Vagina (tissue), 2 donors: ENCODE results near the gene EXOC6B. TPM values are rescaled to one million over a fixed set of nuclear protein-coding genes. Genes with fewer than 3 reads are reported as not detected.

Source experiments
- DNase-seq, 2 donors: peaks; one replicate each; pipeline ENCODE4 v3.0.0-alpha.2; 2017; ENCODE audit errors: extremely low spot score in 2 of 2
- H3K27ac ChIP-seq: fragments of 200-600 bp; sonication (generic); one replicate; pipeline ENCODE4 v1.5.1; 2019
- H3K27me3 ChIP-seq: fragments of 200-600 bp; sonication (generic); one replicate; pipeline ENCODE4 v1.5.1; 2019
- H3K36me3 ChIP-seq, 2 donors: fragments of 200-600 bp; sonication (generic); one replicate each; pipeline ENCODE4 v1.5.1; 2017 to 2019
- H3K4me1 ChIP-seq: fragments of 200-600 bp; sonication (generic); one replicate; pipeline ENCODE4 v1.5.1; 2019
- H3K4me3 ChIP-seq, 2 donors: fragments of 200-600 bp; sonication (generic); 1 replicate in 1 of 2; 2 replicates in 1 of 2; pipeline ENCODE4 v1.5.1; 2016 to 2019
- H3K9me3 ChIP-seq: fragments of 200-600 bp; sonication (generic); one replicate; pipeline ENCODE4 v1.5.1; 2019
- POLR2A ChIP-seq, 2 donors: fragments of 450-650 bp; IDR thresholded peaks; one replicate each; pipeline ENCODE4 v1.6.1; 2017; ENCODE audit warnings: antibody characterized with exemption in 2 of 2, mild to moderate bottlenecking in 2 of 2, moderate library complexity in 2 of 2
- POLR2AphosphoS5 ChIP-seq, 2 donors: sonication (generic); formaldehyde crosslinking; IDR thresholded peaks; one replicate each; pipeline ENCODE4 v1.9.0; 2017; ENCODE audit warnings: antibody characterized with exemption in 2 of 2, mild to moderate bottlenecking in 2 of 2, low read depth in 1 of 2; ENCODE audit not compliant: insufficient read depth in 1 of 2
- intact Hi-C: fragments of 100-400 bp; cut with DNase I; formaldehyde crosslinking; loops from one replicate; pipeline ENCODE4 v1.15.1; 2023
- total RNA-seq: library from RNA; depleted of rRNA; stranded (reverse); fragments of >200 nt; gene quantifications from one replicate; pipeline ENCODE4 v1.2.3, GENCODE V29; 2016
- TF ChIP-seq, protein P1 (sequence below), 3 experiments: fragments of 450-650 bp in 2 of 3; fragments of 200-600 bp in 1 of 3; sonication (generic) in 1 of 3; IDR thresholded peaks; one replicate each; pipeline ENCODE4 v1.5.1; 2017 to 2019; ENCODE audit warnings: antibody characterized with exemption in 3 of 3, mild to moderate bottlenecking in 2 of 3, moderate library complexity in 2 of 3

Gene EXOC6B
- total RNA-seq, 1 donor from 2014 or later = 41.5 TPM

DNA sequence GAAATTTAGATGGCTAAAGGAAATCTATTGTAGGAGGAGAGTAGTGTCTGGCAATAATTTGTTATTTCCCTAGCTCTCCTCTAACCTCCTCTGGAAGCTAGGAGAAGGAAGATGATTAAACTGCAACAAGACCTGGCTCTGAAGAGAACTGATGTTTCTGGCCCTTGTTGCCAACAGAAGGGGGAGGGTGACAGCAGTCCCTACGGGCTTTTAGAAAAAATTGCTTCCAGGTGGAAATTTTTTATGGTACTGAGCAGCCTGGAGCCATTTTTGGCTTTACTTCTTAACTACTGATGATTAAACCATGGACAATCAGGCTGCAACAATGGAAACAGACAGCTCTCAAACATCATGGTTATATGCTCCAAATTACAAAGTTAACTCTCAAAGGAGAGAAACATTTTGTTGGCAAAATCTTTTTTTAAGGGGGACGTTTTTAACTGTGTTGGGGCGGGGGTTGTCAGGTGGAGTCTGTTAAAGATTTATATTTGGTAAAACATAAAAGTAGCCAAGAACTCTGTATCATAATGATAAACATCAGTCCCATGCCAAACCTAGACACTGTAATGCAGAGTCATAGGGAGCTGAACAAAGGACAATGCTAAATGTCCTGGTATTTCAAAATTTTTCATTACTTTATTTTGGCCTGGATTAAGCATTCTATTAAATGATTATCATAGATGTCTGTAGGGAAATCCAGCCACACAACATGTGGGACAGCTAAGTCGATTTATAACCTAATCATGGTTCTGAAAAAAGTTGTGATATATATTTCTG is 70.0 kb downstream of the EXOC6B start:
- TF ChIP-seq POLR2AphosphoS5 (IDR thresholded peaks at IDR 0.05; ENCODE audit: insufficient read depth in 1 of 2, low read depth in 1 of 2) (no peak), POLR2A (IDR thresholded peaks at IDR 0.05) (no peak)
- TF ChIP-seq, protein P1, sequence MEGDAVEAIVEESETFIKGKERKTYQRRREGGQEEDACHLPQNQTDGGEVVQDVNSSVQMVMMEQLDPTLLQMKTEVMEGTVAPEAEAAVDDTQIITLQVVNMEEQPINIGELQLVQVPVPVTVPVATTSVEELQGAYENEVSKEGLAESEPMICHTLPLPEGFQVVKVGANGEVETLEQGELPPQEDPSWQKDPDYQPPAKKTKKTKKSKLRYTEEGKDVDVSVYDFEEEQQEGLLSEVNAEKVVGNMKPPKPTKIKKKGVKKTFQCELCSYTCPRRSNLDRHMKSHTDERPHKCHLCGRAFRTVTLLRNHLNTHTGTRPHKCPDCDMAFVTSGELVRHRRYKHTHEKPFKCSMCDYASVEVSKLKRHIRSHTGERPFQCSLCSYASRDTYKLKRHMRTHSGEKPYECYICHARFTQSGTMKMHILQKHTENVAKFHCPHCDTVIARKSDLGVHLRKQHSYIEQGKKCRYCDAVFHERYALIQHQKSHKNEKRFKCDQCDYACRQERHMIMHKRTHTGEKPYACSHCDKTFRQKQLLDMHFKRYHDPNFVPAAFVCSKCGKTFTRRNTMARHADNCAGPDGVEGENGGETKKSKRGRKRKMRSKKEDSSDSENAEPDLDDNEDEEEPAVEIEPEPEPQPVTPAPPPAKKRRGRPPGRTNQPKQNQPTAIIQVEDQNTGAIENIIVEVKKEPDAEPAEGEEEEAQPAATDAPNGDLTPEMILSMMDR (IDR thresholded peaks at IDR 0.05) = no peak
- intact Hi-C loops = no loop called here

DNA sequence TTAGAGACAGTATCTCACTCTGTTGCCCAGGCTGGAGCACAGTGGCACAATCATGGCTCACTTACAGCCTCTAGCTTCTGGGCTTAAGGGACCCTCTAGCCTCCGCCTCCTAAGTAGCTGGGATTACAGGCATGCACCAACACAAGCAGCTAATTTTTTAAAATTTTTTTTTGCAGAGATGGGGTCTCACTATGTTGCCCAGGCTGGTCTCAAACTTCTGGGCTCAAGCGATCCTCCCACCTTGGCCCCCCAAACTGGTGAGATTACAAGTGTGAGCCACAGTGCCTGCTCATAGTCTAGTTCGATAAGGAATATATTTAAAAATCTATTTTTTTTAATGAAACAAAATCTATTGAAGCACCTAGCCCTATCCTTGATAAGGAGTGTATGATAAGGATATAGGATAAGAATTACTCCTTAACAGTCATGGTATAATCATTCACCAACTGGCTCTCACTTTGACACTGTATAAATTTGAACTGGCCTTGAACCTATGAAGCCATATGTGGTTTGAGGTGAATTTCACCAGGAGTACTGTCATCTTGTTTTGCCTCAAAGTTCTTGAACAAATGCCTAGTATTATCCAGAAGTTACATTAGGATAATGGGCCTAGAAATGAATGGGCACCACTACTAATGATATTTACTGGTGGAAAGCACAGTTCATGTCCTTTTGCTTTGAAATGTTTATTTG is 71.1 kb downstream of the EXOC6B start:
- no peak overlapping the region for H3K27ac ChIP-seq
- no peak overlapping the region for H3K4me3 ChIP-seq
- H3K4me1 ChIP-seq = peaks cover 5% of the 10 kb centered on the region
- H3K36me3 ChIP-seq = no peaks in the 10 kb centered on the region
- TF ChIP-seq, protein P1 (IDR thresholded peaks at IDR 0.05) = no peak
- TF ChIP-seq POLR2A (IDR thresholded peaks at IDR 0.05) (no peak), POLR2AphosphoS5 (IDR thresholded peaks at IDR 0.05; ENCODE audit: insufficient read depth in 1 of 2, low read depth in 1 of 2) (no peak)
- intact Hi-C loops = no loop called here
- H3K9me3 ChIP-seq = no peaks in the 10 kb centered on the region
- no peaks in the 10 kb centered on the region for H3K27me3 ChIP-seq
- no peak for DNase-seq

More for the DNA sequence above, 70.0 kb downstream of the EXOC6B start:
- Histone ChIP-seq H3K9me3 (no peaks in the 10 kb centered on the region), H3K4me3 (no peak overlapping the region), H3K4me1 (peaks cover 5% of the 10 kb centered on the region), H3K36me3 (no peaks in the 10 kb centered on the region), H3K27ac (no peak overlapping the region), H3K27me3 (no peaks in the 10 kb centered on the region)
- no peak for DNase-seq

DNA sequence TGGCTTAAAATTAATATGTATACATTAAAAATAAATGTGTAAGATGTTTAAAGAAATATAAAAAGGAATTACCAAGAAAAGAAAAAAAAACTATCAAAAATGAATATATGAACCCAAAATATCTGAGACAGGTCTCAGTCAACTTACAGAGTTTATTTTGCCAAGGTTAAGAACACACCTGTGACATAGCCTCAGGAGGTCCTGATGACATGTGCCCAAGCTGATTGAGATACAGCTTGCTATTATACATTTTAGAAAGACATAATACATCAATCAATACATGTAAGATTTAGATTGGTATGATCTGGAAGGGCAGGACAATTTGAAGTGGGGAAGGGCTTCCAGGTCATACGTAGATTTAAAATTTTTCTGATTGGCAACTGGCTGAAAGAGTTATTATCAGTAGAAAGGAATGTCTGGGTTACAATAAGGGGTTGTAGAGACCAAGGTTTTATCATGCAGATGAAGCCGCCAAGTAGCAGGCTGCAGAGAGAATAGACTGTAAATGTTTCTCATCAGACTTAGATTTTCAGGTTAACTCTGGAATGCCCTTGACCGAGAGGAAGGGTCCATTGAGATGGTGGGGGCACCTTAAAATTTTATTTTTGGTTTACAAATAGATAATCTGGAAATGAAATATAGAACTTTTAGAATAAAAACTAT is 74.7 kb downstream of the EXOC6B start:
- H3K9me3 ChIP-seq = no peaks in the 10 kb centered on the region
- H3K27ac ChIP-seq = no peak overlapping the region
- H3K27me3 ChIP-seq = no peaks in the 10 kb centered on the region
- DNase-seq = no peak
- no peaks in the 10 kb centered on the region for H3K36me3 ChIP-seq
- intact Hi-C loops = no loop called here
- H3K4me1 ChIP-seq = peaks cover 15% of the 10 kb centered on the region
- TF ChIP-seq, protein P1 (IDR thresholded peaks at IDR 0.05) = no peak
- TF ChIP-seq POLR2AphosphoS5 (IDR thresholded peaks at IDR 0.05; ENCODE audit: insufficient read depth in 1 of 2, low read depth in 1 of 2) = no peak
- no peak for TF ChIP-seq POLR2A (IDR thresholded peaks at IDR 0.05)
- H3K4me3 ChIP-seq = no peak overlapping the region

DNA sequence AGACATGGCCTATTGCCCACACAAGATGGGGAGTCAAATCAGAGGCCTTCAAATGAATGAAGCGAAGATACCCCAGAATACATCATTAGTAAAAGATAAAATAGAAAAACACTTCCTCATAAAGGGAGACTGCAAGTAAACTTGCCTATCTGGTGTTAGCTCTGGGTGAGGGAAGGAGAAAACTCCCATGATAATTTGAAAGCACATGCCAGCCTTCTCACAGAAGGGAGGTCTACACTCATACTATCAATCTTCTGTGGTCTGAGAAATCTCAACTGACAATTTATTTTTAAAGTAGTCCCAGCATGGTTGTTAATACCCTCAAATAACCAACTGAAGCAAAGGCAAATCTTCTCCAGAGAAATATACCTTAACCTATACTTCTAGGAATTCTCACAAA is 75.4 kb downstream of the EXOC6B start:
- H3K27ac ChIP-seq = no peak overlapping the region
- no peaks in the 10 kb centered on the region for H3K27me3 ChIP-seq
- peaks cover 15% of the 10 kb centered on the region for H3K4me1 ChIP-seq
- no peaks in the 10 kb centered on the region for H3K36me3 ChIP-seq
- intact Hi-C loops = no loop called here
- no peak for DNase-seq
- TF ChIP-seq POLR2A (IDR thresholded peaks at IDR 0.05) (no peak), POLR2AphosphoS5 (IDR thresholded peaks at IDR 0.05; ENCODE audit: insufficient read depth in 1 of 2, low read depth in 1 of 2) (no peak)
- TF ChIP-seq, protein P1 (IDR thresholded peaks at IDR 0.05) = no peak
- no peak overlapping the region for H3K4me3 ChIP-seq
- no peaks in the 10 kb centered on the region for H3K9me3 ChIP-seq
